OCI-M1 (cell line): ENCODE data around the gene CPXM2.

ENCODE experiments used
- DNase-seq: peaks from one replicate; lab custom pipeline; 2025; lab: John Stamatoyannopoulos, UW

The CPXM2 gene

DNA sequence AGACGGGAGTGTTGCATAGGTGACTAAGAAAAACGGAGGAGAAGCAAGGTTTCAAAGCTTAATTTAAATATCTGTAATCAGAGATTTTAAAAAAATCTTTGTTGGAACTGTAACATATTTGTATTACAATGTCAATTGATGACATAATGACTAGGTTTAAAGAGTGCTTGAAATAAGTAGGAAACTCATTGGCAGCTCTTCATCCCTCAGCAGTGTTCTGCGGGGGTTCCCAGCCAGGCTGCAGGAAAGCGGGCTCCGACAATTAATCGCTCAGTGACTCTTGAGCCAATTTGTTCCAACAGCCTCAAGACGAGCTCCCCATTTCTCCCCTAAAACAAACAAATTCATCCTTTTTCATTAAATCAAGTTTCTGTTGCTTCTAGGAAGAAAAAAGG is 22.6 kb downstream of the CPXM2 start:
- no peak for DNase-seq

DNA sequence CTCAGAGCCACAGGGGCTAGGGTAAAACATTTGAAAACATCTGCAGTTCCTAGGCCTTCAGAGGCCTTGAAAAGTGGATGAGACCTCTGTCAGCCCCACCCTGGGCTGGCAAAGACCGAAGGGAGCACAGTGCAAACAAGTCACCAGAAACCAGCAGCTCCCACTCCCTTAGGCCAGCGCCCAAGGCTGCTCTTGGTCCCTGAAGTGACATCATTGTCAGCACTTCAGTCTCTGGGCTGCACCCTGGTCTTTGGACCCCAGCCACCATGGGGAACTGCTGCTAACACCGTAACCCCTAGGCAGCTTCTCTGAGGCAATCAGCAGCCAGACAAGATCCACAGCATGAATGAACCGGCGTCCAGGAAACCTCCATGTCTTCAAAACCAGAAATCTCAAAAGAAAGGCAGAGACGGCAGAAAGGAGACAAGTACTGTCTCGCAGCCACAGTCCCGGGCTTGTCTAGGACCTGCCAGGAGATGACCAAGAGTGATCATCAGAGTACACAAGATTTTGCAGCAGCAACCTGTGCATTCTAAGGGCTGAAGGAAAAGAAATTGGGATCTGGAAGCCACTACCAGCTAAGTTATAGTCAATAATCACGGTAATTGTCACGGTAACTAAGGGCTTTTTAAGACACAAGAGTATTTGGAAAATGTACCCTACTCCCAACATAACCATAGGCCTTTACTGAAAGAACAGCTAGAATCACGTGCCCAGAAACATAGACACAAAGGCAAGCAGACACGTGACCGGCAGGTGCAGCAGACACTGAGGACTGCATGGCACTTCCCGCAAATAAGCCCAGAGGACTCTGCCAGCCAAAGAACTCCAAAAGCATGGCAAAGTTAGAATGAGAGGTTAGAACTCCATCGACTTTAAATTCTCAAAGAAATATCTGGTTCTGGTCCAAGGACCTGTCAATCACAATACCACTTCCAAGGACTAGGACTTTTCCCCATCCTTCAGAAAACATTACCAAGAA is 23.3 kb downstream of the CPXM2 start:
- no peak for DNase-seq

DNA sequence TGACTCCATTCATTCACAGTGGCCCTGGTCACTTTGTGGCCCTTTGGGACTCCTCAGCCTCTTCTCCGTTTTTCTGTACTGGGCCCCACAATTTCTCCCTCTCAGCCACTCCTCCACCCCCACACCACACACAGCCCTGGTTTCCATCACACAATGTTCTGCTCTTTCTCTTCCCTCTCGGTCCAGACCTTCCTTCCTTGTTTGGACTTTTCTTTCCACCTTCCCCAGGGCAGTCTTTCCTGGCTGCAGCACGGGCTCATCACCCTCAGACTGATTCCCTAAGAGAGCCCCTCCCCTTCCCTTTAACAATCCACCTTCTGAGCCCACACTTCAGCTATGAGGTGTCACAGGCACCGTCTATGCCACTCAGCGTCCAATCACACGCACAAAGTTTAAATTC is 25.7 kb downstream of the CPXM2 start:
- no peak for DNase-seq

DNA sequence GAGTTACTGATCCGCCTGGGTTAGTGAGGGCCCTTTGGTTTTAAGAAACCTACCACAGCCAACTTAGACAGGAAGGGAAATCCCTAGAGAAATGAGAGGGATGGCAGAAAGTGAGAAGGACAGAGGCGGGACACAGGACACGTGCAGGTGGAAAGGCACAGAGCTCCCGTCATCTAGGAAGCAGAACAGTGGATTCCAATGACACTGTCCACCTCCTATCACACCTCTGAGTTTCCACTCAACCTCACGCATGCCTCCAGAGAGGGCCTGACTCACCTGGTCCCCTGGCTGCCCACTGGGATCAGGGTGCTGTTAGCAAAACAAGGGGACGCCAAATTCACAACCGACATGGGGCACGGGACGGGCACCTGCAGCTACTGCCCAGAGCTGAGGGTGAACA is 26.3 kb downstream of the CPXM2 start:
- no peak for DNase-seq

DNA sequence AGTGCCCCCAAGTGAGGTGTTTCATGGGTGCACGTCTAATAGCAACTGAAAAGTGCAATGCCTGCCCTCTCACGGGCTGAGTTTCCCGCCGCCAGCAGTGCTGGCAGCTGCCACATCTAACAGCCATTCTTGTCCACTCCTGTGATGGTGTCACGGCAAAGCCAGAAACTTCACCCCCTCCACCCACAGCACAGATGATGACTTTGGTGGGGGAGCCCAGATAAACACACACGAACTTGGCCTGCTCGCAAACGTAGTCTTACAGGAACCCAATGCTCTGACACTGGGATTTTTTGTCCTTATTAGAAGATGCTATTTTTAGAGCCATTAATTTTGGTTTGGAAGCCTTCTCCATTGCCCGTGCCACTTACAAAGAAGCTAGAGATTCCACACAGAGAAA is 26.7 kb downstream of the CPXM2 start:
- no peak for DNase-seq

DNA sequence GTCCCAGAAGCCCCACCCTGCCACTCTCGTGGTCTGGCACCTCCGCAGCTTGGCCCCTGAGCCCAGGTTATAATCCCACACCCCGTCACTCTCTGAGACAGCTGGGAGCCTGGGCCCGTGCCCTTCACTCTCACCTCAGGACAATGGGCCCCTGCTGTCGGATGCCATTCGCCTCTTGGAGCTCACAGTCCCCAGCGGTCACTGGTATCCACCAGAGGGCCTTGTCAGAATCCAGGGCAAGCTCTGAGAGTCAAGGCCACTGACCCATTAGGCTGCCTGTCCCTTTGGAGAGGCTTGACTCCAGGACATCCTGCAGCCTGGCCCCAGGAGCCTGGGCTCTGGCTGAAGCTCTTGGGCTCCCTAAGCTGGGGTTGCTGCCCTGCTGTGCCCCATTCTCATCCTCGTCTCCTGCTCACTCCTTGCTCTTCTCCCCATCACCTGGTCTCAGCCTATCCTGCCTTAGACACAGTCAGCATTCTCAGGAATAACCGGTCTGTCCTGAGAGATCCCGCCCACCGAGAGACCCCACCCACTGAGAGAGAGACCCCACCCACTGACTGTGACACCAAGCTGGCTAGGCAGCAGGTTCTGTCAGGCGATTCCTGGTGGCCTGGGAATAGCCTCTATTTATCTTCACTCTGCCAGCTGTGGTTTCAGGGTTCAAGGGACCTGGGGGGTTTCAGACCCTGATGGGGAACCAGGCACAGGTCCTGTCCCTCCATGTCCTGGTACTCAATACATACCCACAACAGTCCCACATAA is 27.7 kb downstream of the CPXM2 start:
- DNase-seq: no peak

DNA sequence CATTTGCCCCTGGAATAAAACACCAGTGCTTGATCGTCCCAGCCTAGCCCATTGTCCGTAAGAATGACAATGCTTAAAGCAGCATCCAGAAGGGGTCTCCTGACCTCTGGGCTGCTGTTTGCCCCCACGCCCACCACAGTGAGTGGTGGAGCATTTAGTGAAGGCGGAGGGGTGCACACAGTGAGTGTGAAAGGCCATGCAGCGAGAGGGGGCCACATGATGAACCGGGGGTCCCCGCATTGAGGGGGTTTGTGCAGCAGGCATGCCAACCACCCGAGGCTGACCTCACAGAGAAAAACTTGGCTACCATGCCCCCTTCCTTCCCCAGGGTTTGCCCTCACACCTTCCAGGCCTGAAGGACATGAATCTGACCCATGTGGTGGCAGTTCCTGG is 28.4 kb downstream of the CPXM2 start:
- no peak for DNase-seq

DNA sequence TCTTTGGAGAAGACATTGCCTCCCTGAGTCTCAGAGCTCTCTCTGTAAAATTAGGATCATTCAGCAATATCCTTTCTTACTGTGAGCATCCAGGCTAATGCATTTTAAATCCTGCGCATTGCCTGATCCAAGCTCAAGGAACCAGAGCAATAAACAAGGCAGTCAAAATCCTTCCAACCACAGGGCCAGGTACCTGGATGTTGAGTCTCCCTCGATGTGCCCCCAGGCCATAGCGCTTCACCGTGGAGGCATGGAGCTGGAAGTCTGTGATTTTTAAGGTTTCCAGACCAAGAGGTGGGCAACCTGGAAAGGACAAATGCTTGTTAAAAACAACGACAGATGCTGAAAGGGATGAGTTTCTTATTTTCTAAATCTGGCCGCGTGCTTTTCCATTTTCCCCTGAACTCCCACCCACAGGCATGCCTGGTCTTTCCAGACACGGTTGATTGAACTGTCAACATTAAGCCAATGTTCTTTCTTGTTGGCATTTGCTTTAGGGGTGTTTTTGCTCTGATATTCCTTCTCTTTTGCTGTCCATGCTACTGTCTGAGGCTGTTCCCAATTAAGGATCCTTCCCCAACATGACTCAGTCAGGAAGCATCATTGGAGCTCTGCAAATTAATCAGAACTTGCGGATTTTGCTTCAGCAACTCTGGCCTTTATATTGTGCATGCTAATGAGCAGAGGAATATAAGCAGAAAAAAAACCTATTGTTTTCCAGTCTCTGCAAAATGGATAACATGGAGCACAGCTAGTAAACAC is 29.0 kb downstream of the CPXM2 start:
- DNase-seq: no peak

DNA sequence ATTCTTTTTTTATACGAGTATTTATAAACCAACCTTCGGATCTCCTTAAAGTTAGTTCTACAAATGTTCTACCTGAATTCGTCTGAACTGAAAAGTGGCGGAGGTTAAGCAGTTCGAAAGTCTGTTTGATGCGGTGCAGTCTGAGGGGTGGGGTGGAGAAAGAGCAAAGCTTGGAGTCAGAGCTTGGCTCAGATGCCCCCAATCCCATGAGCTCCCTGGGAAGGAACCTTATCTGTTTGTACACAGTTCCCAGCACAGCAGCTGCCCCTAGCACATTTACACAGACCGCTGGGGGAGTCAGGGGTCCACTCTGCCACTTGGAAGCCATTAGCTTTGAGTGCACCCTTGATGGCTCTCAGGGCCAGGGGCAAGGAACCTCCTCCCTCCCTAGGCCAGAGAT is 30.8 kb downstream of the CPXM2 start:
- DNase-seq: no peak

DNA sequence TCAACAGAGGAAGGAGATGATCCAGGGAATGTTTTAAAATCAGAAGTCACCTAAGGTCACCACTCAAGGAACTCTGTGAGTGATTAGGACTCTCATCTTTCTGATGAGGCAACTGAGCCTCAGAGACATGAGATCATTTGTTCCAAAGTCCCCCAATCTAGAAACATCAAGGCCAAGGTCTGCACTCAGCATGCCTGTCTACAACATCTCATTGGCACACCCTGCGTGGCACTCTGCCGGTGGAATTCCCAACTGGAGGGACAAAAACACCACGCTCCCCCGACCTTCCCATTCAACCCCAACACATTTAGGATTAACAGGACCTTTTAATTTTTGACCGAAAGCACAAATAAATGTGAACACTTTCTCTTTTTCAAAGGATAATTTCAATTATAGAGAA is 31.4 kb downstream of the CPXM2 start:
- no peak for DNase-seq

DNA sequence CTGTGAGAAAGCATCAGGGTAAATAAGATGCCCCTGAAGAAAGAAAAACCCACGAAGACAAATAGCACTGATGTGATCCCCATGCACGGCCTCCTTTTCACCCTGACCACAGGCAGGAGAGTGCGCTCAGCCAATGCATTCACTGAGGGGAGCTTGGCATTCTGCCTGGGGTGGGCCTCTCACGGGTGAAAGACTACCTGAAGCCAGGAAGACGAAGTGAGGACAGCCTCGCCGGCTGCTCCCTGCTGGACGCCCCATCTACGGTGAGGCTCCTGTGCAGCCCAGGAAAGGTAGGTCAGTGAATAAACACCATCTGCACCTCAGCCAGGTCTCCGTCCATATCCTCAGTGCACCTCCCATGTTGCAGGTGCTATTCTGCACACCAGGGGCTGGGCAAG is 32.0 kb downstream of the CPXM2 start:
- DNase-seq: no peak

DNA sequence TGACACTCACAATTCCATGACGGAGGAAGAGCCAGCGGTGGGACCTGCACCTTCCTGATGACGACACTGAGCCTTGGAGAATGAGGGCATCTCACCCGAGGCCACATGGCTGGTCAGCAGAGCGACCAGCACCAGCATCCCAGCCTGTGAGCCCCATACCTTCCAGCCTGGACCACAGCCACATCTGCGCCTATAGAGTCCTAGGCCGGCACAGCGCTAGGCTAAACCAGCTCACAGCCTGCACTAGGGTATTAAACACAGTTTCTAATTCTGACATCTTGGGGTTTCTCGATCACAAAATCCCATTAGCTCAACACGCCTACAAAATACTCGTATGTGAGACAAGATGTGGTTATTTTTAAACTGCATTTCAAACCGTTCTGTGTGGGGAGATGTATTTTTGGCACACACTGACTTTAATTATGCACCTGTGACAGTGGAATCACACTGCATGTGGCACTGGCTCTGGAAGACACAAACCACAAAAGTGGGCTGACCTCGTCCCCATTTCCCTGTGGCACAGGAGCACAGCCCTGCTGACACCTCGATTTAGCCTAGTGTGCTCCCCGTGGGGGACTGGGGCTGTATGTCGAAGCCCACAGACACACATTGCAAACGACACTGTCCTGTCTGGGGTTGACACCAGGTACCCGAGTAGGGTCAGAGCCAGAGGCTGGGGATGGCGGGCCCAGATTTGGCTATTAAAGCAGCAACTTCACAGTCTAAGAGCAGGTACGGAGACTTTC is 32.5 kb downstream of the CPXM2 start:
- no peak for DNase-seq

DNA sequence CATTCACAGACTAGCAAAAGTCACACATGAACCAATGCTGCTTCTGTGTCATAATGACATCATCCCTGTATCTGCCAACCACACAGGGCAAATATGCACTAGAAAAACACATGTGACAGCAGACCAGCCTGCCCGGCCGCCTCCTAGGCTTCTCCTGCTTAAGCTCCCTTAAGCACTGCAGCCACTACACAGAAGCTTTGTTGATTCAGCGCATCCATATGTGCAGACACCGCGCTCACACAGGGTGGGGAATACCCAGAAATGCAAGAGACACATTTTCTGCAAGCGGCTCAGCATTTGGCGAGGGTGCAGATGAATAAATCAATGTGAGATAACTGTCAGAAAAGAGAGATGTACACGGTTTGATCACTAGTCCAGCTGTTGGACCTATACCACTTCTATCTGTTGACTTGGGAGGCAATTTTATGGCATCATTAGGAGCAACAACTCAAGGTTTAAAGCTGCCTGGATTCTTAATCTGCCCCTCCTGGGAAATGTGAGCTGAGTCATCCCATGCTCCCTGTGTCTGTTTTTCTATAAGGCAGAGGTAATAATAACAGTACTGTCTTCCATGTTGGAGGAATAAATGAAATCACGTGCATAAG is 33.4 kb downstream of the CPXM2 start:
- DNase-seq: no peak

DNA sequence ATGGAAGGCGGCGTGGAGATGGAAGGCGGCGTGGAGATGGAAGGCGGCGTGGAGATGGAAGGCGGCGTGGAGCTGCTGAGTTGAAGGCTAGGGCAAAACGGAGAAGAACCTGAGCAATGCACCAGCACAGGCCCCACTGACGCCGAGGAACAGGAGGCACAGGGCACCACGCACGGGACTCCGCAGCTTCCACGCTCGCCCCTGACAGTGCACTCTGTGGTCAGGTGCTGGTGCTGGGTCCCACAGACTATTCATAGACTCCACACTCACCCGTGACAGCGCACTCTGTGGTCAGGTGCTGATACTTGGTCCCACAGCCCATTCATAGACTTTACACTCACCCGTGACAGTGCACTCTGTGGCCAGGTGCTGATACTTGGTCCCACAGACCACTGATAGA is 34.0 kb downstream of the CPXM2 start:
- no peak for DNase-seq

DNA sequence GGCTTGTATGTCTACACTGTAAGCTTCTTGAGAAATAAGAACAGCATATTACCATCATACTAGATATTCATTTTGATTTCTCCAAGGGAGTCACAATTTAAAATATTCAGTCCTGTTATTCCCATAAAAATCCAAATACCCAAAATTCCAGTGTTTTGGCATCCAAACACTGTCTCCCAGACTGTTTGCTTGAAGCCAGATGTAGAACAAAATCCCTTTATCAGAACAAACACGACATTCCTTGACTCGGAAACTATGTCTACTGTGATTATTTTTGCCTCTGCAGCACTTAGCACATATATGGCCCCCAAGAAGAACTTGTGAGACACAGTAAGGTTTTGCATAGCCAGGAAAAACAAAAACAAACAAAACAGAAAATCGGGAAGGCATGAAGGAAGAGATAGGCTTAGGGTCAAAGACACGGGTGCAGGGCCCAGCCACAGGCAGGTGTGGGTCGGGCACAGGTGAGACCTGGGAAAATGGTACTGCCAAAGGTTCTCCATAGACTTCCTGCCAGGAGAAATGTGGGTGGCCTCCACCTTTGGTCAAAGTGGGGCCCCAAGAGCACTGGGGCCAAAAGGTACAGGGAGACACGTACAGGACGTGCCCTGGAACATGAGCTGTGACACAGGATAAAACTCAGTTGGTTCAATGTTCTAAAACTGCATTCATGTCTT is 36.5 kb downstream of the CPXM2 start:
- no peak for DNase-seq

DNA sequence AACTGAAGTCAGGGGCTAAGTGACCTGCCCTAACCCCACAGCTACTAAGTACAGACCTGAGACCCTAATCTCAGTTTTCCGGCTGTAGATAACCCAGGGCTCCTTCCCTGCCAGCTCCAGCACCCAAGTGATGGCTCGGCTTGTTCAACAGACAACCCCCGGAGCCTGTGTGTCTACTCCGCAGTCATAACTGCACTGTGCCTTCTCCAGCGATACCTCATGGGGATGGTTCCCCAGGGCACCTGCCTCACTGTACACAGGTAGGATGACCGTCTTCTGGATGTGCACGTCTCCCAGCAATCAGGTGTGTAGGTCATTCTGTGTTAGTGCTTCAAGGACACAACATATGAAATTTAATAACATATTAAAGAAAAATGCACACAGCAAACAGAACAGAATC is 37.1 kb downstream of the CPXM2 start:
- no peak for DNase-seq

DNA sequence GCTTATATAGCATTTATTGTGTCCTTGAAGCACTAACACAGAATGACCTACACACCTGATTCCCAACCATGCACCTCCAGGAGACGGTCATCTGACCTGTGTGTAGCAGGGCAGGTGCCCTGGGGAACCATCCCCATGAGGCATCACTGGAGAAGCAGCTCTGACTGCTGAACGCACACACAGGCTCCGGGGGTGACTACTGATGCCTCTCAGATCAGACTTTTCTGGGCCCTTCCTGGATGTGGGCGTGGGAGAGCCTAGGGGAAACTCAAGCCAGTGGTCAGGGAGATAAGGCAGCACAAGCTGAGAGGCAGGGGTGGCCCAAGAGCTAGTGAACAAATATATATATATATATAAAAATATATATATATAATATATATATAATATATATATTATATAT is 37.6 kb downstream of the CPXM2 start:
- peak; percentile 2 for DNase-seq

DNA sequence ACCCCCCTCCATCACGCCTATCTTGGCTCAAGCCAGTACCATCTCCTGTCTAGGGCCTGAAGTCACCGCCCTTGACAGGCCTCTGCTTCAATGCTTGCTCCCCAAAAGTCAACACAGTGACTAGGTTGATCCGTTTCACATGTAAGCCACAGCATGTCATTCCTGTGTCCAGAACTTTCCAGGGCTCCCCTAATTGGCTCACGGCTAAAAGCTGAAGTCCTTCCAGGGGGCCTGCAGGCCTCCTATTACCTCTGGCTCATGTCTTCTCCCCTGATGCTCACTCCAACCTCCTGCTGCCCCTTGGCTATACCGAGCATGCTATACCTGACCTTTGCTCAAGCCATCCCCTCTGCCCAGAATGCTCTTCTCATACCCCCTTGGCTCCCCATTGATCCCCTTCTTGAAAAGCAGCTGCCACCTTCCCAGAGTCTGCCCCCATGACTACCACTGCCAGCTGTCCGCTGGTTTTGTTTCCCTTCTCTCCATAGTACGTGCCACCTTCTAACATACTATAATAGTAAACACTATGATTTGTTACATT is 39.1 kb downstream of the CPXM2 start:
- DNase-seq: no peak

DNA sequence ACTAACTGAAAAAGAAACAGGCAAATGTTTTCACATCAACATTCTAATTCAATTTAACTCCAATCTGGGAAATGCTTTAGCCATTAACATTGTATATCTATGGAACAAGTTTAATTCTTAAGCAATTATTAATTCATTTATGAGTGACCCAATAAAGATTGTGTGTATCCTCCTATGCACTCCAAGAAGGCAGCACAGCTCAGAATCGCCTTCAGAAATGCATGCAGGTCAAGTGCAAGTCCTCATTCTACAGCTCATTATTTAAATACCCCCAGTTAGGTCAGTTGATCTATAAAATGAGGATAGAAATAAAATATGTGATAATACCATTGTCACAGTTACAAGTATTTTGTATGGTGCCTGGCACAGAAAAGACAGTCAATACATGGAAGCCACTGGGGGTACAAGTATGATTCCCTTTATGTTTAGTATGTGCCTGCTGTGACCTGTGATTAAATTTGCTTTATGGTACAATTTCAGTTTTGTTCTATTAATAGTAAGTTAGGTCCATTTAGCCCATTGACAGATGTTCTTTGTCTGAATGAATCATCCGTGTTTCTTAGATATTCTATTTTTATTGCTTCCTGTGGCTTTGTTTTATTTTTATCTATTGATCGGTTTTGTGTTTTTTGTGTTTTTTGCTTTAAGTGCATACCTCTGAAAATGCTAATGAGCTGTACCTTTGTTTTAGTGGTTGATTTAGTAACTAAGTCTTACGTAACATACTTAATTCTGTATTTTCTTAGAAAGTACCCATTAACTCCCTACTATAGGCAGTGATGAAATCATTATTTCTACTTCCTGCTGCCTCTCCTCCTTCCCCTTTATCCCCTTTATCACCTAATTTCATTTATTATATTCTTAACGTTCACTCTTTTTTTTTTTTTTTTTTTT is 42.8 kb downstream of the CPXM2 start:
- DNase-seq: no peak
